Skeletal muscle satellite cell (primary cell): ENCODE results near the gene TSC2.
"Not testable (repeated sequence)": the region's sequence is repeated elsewhere in the genome, so short reads cannot be mapped to it uniquely, and the experiment has no call there.

Experiments used
- H3K27me3 ChIP-seq: 2 replicates; pipeline ENCODE4 v1.7.0; 2013; ENCODE audit warnings: low read length; ENCODE audit not compliant: control insufficient read depth, insufficient read depth
- H3K36me3 ChIP-seq: 2 replicates; pipeline ENCODE4 v1.7.0; 2013; ENCODE audit warnings: mild to moderate bottlenecking, control low read depth, low read length; ENCODE audit not compliant: insufficient read depth
- H3K4me1 ChIP-seq: 2 replicates; pipeline ENCODE4 v1.7.0; 2013; ENCODE audit warnings: low read length; ENCODE audit not compliant: control insufficient read depth, insufficient read depth
- H3K4me2 ChIP-seq: 2 replicates; pipeline ENCODE4 v1.7.0; 2013; ENCODE audit warnings: mild to moderate bottlenecking, low read length
- H3K4me3 ChIP-seq: 2 replicates; pipeline ENCODE4 v1.7.0; 2013; ENCODE audit warnings: low read length
- H3K9ac ChIP-seq: 2 replicates; pipeline ENCODE4 v1.7.0; 2013; ENCODE audit warnings: mild to moderate bottlenecking, low read depth, low read length, moderate library complexity
- H3K9me3 ChIP-seq: replicated peaks from 2 replicates; pipeline ENCODE4 v1.7.0; 2013; ENCODE audit warnings: mild to moderate bottlenecking, control low read depth, low read length

Gene TSC2

GRCh38 chr16:2107121-2107790 lies 59.5 kb downstream of the TSC2 start:
- not testable (repeated sequence) for H3K4me3 ChIP-seq, H3K9ac ChIP-seq, H3K27me3 ChIP-seq, H3K9me3 ChIP-seq
- H3K4me2 ChIP-seq: peak overlapping the region; percentile 64
- peaks cover 15% of the 10 kb centered on the region for H3K36me3 ChIP-seq
- peaks cover 10% of the 10 kb centered on the region for H3K4me1 ChIP-seq

DNA sequence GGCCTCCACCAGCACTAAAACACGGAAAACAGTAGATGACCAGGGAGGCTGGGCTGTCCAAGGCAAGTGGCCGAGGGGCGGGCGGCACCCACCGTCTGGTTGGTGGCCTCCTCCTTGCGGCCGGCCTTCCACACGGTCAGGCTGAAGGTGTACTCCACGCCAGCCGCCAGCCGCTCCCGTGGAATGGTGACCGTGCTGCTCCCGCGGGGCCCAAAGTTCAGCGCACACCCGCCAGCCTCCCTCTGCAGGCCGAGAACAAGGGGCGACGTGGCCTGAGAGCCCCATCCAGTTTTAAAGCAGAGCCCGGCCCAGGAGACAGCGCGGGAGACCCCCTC lies 60.0 kb downstream of the TSC2 start:
- H3K4me3 ChIP-seq, H3K9me3 ChIP-seq, H3K9ac ChIP-seq, H3K27me3 ChIP-seq, H3K4me2 ChIP-seq: not testable (repeated sequence)
- H3K36me3 ChIP-seq: peaks cover 15% of the 10 kb centered on the region
- peaks cover 10% of the 10 kb centered on the region for H3K4me1 ChIP-seq

GRCh38 chr16:2108446-2109270 lies 60.9 kb downstream of the TSC2 start:
- peaks cover 10% of the 10 kb centered on the region for H3K4me1 ChIP-seq
- peaks cover 15% of the 10 kb centered on the region for H3K36me3 ChIP-seq
- not testable (repeated sequence) for H3K27me3 ChIP-seq, H3K9me3 ChIP-seq, H3K9ac ChIP-seq, H3K4me2 ChIP-seq, H3K4me3 ChIP-seq

- not testable (repeated sequence) for H3K4me2 ChIP-seq, H3K4me3 ChIP-seq, H3K27me3 ChIP-seq, H3K9ac ChIP-seq, H3K9me3 ChIP-seq
- H3K4me1 ChIP-seq: peaks cover 10% of the 10 kb centered on the region
- H3K36me3 ChIP-seq: peaks cover 15% of the 10 kb centered on the region
Observed at GRCh38 chr16:2109271-2109580, 61.4 kb downstream of the TSC2 start.

DNA sequence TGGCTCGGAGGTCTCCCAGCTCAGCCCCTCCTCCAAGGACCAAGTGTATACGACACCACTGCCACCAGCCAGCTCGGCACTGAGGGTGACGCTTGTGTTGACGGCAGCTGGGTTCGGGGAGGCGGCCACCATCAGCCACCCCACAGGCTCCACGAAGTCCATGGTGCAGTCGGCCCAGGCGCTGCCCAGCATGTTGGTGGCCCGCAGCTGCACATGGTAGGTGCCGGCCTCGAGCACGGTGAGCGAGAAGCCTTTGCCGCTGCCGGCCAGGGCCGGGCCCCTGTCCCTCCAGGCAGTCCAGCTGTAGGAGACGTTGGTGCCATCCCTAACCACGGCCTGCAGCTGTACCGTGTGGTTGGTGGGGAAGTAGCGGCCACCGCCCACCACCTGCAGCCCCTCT lies 62.1 kb downstream of the TSC2 start:
- H3K36me3 ChIP-seq: peaks cover 15% of the 10 kb centered on the region
- H3K4me3 ChIP-seq, H3K4me2 ChIP-seq, H3K27me3 ChIP-seq, H3K9me3 ChIP-seq, H3K9ac ChIP-seq: not testable (repeated sequence)
- peaks cover 10% of the 10 kb centered on the region for H3K4me1 ChIP-seq

GRCh38 chr16:2110332-2111008 lies 62.7 kb downstream of the TSC2 start:
- H3K9ac ChIP-seq, H3K27me3 ChIP-seq, H3K4me2 ChIP-seq, H3K9me3 ChIP-seq, H3K4me3 ChIP-seq: not testable (repeated sequence)
- peaks cover 10% of the 10 kb centered on the region for H3K4me1 ChIP-seq
- peaks cover 15% of the 10 kb centered on the region for H3K36me3 ChIP-seq

GRCh38 chr16:2111009-2111353 lies 63.2 kb downstream of the TSC2 start:
- not testable (repeated sequence) for H3K4me2 ChIP-seq, H3K9ac ChIP-seq, H3K4me3 ChIP-seq, H3K27me3 ChIP-seq, H3K9me3 ChIP-seq
- Histone ChIP-seq H3K4me1 (peaks cover 10% of the 10 kb centered on the region), H3K36me3 (peaks cover 15% of the 10 kb centered on the region)

GRCh38 chr16:2111412-2112335 lies 63.9 kb downstream of the TSC2 start:
- not testable (repeated sequence) for H3K27me3 ChIP-seq, H3K4me1 ChIP-seq, H3K4me3 ChIP-seq, H3K9ac ChIP-seq, H3K9me3 ChIP-seq, H3K4me2 ChIP-seq
- H3K36me3 ChIP-seq: peaks cover 15% of the 10 kb centered on the region

DNA sequence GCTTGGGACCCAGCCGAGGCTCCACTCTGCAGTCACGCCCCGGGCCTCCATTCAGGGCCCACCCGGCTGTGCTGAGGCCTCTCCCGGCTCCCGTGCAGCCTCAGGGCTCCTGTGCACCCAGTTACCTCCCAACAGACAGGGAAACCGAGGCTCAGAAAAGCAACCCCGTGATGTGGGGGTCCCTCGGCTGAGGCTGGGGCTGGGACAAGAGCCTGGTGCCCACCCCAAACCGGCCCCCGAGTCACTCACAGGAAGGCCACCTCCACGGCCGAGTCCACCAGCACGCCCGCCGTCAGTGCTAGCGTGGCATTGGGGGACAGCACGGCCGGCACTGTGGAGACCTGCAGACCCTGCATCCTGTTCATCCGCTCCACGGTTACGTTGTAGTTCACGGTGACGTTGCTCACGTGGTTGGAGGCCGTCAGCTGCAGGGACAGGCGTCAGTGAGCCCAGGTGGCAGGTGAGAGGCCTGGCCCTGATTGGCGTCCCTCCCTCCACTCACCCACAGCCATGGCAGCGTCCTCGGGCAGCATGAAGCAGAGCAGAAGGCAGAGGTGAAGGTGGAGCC lies 64.8 kb downstream of the TSC2 start:
- not testable (repeated sequence) for H3K4me2 ChIP-seq, H3K27me3 ChIP-seq, H3K9ac ChIP-seq, H3K4me1 ChIP-seq, H3K9me3 ChIP-seq, H3K4me3 ChIP-seq
- peaks cover 13% of the 10 kb centered on the region for H3K36me3 ChIP-seq

DNA sequence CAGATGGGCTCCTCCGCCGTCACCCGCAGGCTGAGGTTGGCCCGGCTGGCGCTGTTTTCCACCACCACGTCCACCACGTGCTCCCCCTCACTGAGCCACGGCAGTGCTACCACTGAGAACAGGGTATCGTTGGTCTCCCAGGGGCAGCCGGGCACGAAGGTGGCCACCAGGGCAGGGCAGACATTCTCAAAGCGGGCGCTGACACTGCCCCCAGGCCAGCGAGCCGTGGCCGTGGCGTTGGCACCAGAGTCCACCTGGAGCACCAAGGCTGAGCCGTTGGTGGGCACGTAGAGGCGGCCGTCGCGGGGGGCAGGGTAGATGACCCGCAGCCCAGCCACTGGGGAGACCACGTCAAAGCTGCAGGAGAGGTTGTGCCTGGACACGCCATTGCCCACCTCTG lies 66.4 kb downstream of the TSC2 start:
- H3K27me3 ChIP-seq, H3K9ac ChIP-seq, H3K4me2 ChIP-seq, H3K4me3 ChIP-seq, H3K36me3 ChIP-seq, H3K9me3 ChIP-seq, H3K4me1 ChIP-seq: not testable (repeated sequence)

GRCh38 chr16:2114885-2115590 lies 67.3 kb downstream of the TSC2 start:
- not testable (repeated sequence) for H3K9me3 ChIP-seq, H3K4me3 ChIP-seq, H3K36me3 ChIP-seq, H3K4me2 ChIP-seq, H3K4me1 ChIP-seq, H3K27me3 ChIP-seq, H3K9ac ChIP-seq
